ENCODE data around the gene FBXO44.

The FBXO44 gene

GRCh38 chr1:11649237-11649623 is 5.4 kb upstream of the FBXO44 start:
- Histone ChIP-seq H4K20me1 (ENCODE audit: insufficient read depth, low read length) (no peaks in the 10 kb centered on the region), H3K79me2 (ENCODE audit: low read length) (no peaks in the 10 kb centered on the region), H3K27me3 (ENCODE audit: low read depth, low read length) (no peaks in the 10 kb centered on the region), H3K9me3 (ENCODE audit: insufficient read depth, low read length) (no peaks in the 10 kb centered on the region), H3K4me2 (ENCODE audit: low read length) (no peak overlapping the region), H3K4me3 (ENCODE audit: low read length) (no peak overlapping the region), H3K36me3 (replicated peaks; ENCODE audit: low read depth, low read length) (no peaks in the 10 kb centered on the region), H3K4me1 (ENCODE audit: low read length) (peaks cover 7% of the 10 kb centered on the region), H3K27ac (ENCODE audit: low read length) (no peak overlapping the region), H2AFZ (ENCODE audit: low read depth, low read length) (no peak overlapping the region), H3K9ac (ENCODE audit: low read length) (no peak overlapping the region)
- TF ChIP-seq EZH2phosphoT487 (IDR thresholded peaks at IDR 0.05; ENCODE audit: low read depth): no peak
- TF ChIP-seq CTCF (IDR thresholded peaks at IDR 0.05; ENCODE audit: low read depth, low read length): no peak

- Histone ChIP-seq H3K4me1 (ENCODE audit: low read length) (peaks cover 7% of the 10 kb centered on the region), H3K79me2 (ENCODE audit: low read length) (no peaks in the 10 kb centered on the region), H4K20me1 (ENCODE audit: insufficient read depth, low read length) (no peaks in the 10 kb centered on the region), H3K9me3 (ENCODE audit: insufficient read depth, low read length) (no peaks in the 10 kb centered on the region), H3K9ac (ENCODE audit: low read length) (peak overlapping the region; percentile 22; the same call in 1 of the 2 replicates), H3K27me3 (ENCODE audit: low read depth, low read length) (no peaks in the 10 kb centered on the region), H2AFZ (ENCODE audit: low read depth, low read length) (peak overlapping the region; percentile 63; the same call in 1 of the 2 replicates), H3K27ac (ENCODE audit: low read length) (no peak overlapping the region), H3K4me3 (ENCODE audit: low read length) (peak overlapping the region; percentile 84), H3K4me2 (ENCODE audit: low read length) (peak overlapping the region; percentile 97), H3K36me3 (replicated peaks; ENCODE audit: low read depth, low read length) (no peaks in the 10 kb centered on the region)
- TF ChIP-seq CTCF (IDR thresholded peaks at IDR 0.05; ENCODE audit: low read depth, low read length) (no peak), EZH2phosphoT487 (IDR thresholded peaks at IDR 0.05; ENCODE audit: low read depth) (no peak)
Observed at GRCh38 chr1:11649624-11650330, 4.9 kb upstream of the FBXO44 start.

- H3K4me2 ChIP-seq (ENCODE audit: low read length): peak overlapping the region; percentile 97
- no peaks in the 10 kb centered on the region for H4K20me1 ChIP-seq (ENCODE audit: insufficient read depth, low read length)
- H2AFZ ChIP-seq (ENCODE audit: low read depth, low read length): peak overlapping the region; percentile 63; the same call in 1 of the 2 replicates
- peaks cover 8% of the 10 kb centered on the region for H3K4me1 ChIP-seq (ENCODE audit: low read length)
- no peaks in the 10 kb centered on the region for H3K79me2 ChIP-seq (ENCODE audit: low read length)
- H3K27me3 ChIP-seq (ENCODE audit: low read depth, low read length): no peaks in the 10 kb centered on the region
- TF ChIP-seq EZH2phosphoT487 (IDR thresholded peaks at IDR 0.05; ENCODE audit: low read depth) (no peak), CTCF (IDR thresholded peaks at IDR 0.05; ENCODE audit: low read depth, low read length) (peak; percentile 65)
- no peaks in the 10 kb centered on the region for H3K9me3 ChIP-seq (ENCODE audit: insufficient read depth, low read length)
- no peaks in the 10 kb centered on the region for H3K36me3 ChIP-seq (replicated peaks; ENCODE audit: low read depth, low read length)
- no peak overlapping the region for H3K27ac ChIP-seq (ENCODE audit: low read length)
- peak overlapping the region; percentile 72 for H3K9ac ChIP-seq (ENCODE audit: low read length)
- H3K4me3 ChIP-seq (ENCODE audit: low read length): peak overlapping the region; percentile 84
Observed at GRCh38 chr1:11650331-11650991, 4.2 kb upstream of the FBXO44 start.

GRCh38 chr1:11651017-11651416 is 3.7 kb upstream of the FBXO44 start:
- H3K4me3 ChIP-seq (ENCODE audit: low read length): peak overlapping the region; percentile 84
- H3K27me3 ChIP-seq (ENCODE audit: low read depth, low read length): no peaks in the 10 kb centered on the region
- no peaks in the 10 kb centered on the region for H3K36me3 ChIP-seq (replicated peaks; ENCODE audit: low read depth, low read length)
- H3K9ac ChIP-seq (ENCODE audit: low read length): peak overlapping the region; percentile 72
- H2AFZ ChIP-seq (ENCODE audit: low read depth, low read length): no peak overlapping the region
- H4K20me1 ChIP-seq (ENCODE audit: insufficient read depth, low read length): no peaks in the 10 kb centered on the region
- peaks cover 10% of the 10 kb centered on the region for H3K4me1 ChIP-seq (ENCODE audit: low read length)
- no peaks in the 10 kb centered on the region for H3K9me3 ChIP-seq (ENCODE audit: insufficient read depth, low read length)
- no peak overlapping the region for H3K27ac ChIP-seq (ENCODE audit: low read length)
- TF ChIP-seq CTCF (IDR thresholded peaks at IDR 0.05; ENCODE audit: low read depth, low read length): no peak
- TF ChIP-seq EZH2phosphoT487 (IDR thresholded peaks at IDR 0.05; ENCODE audit: low read depth): no peak
- peak overlapping the region; percentile 97 for H3K4me2 ChIP-seq (ENCODE audit: low read length)
- H3K79me2 ChIP-seq (ENCODE audit: low read length): no peaks in the 10 kb centered on the region
